DMS79 (cell line): Measurements from ENCODE around the gene XPNPEP1.
A peak's percentile ranks its signal among the peaks of the same experiment; 100 is the strongest.

Source experiments
- DNase-seq: peaks from one replicate; lab custom pipeline; 2025; lab: John Stamatoyannopoulos, UW

XPNPEP1 gene

DNA sequence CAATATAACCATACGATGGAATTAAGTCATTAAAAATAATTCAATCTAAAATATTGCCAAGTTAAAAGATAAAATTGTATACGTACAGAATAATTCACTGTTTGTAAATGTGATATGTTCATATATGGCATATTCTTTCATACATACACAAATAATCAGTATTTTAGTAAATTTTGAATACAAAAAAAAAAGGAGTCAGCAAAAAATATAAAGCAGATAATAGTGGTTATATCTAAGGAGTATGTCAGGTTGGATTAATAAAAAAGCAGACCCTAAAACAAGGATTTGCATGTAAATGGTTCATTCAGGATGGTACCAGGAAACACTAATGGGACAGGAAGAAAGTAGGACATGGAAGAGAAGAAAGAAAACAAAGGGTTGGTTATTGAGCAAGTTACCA, 59.5 kb downstream of the XPNPEP1 start:
- no peak for DNase-seq

DNA sequence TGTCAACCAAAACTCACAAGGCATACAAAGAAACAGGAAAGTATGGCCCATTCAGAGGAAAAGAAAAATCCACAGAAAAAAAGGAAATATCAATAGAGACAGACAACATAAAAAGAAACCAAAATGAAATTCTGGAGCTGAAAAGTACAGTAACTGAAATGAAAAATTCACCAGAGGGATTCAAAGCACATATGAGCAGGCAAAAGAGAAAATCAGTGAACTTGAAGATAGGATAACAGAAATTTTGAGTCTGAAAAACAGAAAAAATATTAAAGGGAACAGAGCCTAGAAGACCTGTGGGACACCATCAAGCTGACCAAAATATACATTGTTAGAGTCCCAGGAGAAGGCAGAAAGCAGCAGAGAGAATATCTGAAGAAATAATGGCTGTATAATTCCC, 60.6 kb downstream of the XPNPEP1 start:
- no peak for DNase-seq

- peak; percentile 17 for DNase-seq
Observed at GRCh38 chr10:109862041-109862440, 61.3 kb downstream of the XPNPEP1 start.

- peak; percentile 57 for DNase-seq
Observed at GRCh38 chr10:109861081-109861480, 62.2 kb downstream of the XPNPEP1 start.

DNA sequence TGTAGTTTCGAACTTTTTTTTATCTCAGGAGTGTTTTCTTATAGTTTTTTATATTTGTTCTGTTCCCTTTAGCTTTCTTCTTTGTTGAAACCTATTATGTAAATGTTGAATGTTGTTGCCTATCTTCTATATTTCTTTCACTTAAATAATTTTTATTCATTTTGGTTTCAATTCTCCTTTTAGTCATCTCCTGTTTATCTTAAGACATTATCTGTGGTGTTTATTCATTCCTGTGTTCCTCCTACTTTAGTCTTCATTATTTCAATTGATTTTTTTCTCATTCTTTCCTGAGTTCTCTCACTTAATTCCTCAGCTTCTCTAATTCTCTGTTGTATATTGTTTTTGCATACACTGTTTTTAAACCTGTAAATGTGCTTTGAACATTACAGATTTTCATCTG, 64.1 kb downstream of the XPNPEP1 start:
- DNase-seq, result no peak

GRCh38 chr10:109855746-109856145, 67.6 kb downstream of the XPNPEP1 start:
- no peak for DNase-seq

DNA sequence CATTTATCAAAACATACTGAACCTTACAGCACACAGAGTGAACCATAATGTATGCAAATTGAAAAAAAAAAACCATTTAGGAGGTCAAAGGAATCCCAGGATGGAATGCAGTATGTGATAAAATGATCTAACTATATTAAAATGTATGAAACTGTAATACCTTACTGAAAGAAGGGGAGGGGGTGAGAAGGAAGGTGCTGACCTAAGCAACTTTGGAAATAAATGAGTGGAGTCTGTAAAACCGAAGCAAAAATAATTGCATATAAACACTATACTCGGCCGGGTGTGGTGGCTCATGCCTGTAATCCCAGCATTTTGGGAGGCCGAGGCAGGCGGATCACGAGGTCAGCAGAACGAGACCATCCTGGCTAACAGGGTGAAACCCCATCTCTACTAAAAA, 69.4 kb downstream of the XPNPEP1 start:
- no peak for DNase-seq

DNA sequence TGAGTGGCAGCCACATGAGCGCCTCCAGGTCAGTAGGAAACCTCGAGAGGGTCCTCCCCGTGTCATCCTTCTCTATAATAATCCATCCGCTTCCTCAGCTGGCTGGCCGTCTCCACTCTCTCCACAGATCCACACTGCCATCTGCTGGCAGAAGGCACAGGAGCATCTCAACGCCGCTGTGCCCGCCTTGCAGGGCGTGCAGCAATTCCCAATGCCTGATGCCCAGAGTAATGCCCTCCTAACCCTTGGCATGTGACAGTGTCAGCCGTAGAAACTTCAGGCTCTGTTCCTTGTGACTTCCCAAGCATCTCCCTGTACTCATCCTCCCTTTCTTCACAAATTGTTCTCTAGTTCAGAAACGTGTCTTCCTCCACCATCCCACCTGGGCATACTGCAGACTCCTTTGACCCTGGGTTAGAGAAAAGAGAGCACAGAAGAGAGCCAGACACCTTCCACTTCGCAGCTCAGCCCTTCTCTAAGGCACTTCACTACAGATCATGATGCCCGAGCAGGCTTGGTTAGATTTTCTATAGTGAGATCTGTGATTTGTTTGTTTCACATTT, 70.8 kb downstream of the XPNPEP1 start:
- no peak for DNase-seq

DNA sequence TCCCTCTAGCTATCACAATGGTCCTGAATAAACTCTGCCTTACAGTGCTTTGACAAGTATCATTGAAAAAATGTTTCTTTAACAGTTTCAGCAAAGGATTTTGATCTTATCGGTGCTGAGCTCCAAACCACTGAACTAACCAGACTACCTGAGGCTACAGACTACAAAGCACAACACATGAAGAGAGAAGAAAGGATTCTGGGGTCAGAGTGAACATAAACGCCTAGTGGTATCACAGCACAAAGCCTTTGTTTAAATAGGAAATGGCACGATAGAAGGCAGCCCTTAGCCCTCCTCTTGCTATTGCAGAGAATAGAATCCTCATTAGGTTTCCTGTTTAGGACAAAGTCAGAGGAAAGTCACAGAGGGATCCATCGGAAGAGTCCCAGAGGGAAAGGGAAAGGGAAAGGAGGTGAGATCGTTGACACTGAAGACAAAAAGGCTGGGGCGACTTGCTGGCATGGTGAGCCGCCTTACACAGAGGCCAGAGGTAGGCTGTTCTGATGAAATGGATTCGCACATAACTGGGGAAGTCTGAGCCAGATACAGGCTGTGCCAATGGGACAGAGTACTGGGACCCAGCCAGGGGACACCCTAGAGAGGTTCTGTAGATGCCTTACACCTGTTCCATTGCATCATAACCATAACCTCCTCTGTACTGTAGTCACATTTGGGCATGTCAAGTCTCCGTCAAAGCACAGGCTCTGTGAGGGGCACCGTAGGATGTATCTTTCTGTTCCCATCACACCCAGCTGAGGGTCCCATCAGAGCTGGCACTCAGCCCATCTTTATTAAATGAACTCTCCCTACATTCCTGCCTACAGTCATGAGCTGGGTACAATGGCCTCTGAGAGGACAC, 71.5 kb downstream of the XPNPEP1 start:
- no peak for DNase-seq

- no peak for DNase-seq
Observed at GRCh38 chr10:109846832-109847231, 76.5 kb downstream of the XPNPEP1 start.

- DNase-seq, result no peak
Observed at GRCh38 chr10:109845308-109845707, 78.0 kb downstream of the XPNPEP1 start.

- DNase-seq, result no peak
Observed at GRCh38 chr10:109838592-109839244, 84.6 kb downstream of the XPNPEP1 start.

DNA sequence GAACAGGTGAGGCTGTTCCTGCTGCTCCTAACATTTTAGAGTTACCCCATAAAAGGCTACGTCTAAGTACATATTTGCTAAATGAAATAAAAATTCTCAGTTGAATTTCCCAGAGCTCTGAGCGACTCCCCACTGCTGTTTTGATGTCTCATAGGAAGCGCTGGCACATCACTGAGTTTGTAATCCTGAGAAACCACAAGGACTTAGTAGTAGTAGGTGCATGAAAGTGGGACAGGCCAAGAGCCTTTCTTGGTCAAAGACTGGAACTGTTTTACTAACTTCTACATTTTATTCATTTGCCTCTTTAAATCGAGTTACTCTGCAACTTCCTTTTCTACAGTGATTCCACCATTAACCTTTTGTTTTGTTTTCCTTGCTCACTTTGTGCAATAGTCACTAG, 85.9 kb downstream of the XPNPEP1 start:
- no peak for DNase-seq

DNA sequence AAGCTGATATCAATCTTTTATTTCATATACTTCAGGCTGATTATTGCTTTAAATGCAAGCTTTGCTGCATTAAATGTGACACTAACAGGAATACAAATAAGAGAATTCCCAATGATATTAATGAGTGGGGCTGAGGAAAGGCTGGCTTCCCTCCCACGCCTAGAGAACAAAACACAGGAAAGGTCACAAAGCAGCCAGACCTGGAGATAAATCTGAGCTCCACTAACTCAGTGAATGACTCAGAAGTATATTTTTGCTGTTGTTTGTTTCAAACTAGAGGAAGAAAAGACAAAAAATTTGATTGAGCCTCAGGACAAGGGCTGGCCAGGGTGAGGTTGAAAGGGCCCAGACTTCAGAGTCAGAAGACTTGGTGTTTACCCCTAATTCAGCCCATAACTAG, 88.1 kb downstream of the XPNPEP1 start:
- no peak for DNase-seq

DNA sequence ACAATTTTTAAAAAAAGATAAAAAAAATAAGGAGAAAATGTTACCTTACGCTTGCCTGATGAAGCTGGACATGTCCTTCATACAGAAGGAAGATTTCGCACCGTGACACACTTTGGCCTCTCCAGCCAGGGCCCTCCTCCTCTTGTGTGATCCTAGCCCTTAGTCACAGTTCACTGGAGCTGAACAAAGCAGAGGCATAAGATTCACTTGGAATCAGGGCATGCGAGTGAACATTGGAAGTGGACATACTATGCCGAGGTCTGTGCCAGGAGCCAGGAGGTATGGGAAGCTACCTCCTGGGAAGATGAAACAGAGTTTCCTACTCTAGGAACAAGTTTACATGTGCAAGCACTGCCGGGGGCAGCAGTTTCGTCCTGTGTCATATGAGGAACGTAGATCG, 91.5 kb downstream of the XPNPEP1 start:
- no peak for DNase-seq

DNA sequence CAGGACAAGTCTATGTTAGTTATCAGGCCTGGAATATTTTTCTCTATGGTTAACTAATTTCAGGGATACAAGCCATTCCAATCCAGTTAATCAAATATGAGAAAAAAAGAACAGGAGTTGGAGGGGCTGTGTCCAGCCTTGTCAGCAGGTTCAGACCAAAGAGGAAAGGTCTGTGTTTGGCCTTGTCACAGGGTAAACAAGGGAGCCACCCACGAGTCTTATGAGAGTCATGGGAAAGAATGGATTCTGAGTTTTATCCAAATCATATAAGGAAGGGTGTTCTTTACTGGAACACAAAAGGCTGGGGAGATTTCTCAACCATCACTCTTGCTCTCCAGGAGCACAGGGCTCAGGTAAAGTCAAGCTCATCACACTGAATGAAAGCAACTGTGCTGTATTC, 99.1 kb downstream of the XPNPEP1 start:
- no peak for DNase-seq

DNA sequence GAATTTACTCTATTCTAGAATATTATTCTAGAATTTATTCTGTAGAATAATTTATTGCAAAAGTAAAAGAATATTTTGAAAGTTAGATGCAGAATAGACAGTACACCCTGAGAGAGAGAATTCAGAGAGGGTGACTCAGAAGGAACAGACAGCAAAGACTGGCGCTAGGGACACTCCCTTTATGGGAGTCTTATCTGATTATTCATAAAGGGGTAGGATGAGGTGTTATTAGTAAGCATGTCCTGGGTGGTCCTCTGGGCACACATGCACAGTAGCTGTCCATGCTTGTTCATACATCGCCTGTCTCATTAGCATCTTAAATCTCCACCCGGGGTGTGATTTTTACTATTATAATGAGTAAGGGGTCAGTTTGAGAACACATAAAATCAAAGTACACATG, 100.1 kb downstream of the XPNPEP1 start:
- DNase-seq, result no peak

GRCh38 chr10:109821672-109822071, 101.6 kb downstream of the XPNPEP1 start:
- DNase-seq, result no peak

DNA sequence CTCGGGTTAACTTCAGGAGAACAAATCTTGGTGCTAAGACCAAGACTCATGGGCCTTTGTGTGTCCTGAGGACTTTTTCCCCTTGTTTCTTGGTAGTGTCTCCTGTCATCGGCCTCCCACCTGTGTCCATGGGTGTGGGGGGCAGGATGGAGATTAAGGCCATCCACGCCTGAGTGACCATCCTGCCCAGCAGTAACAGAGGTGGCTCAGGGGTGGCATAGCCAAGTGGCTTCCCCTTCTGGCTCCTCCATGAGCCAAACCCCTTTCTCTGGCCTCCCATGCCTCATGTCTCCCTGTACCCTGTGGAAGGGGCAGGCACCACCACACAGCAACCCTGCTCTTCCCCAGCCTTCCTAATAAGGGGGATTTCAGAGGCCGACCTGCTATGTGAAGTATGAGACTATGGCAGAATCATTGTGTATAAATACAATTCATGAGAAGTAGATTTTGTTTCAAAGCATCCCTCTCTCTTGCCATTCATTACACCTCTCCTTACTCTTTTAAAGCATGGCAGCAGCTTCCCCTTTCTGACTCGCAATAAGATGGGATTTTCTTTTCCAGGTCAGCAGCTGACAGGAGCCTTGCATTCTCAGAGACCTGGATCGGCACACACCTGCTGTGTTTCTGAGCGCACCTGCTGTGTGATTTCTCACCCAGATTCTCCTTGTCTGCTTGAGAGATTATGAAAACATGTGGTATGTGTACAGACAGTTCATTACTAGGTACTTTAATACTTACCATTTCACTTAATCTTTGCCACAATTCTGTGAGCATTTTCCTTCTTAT, 102.5 kb downstream of the XPNPEP1 start:
- no peak for DNase-seq

GRCh38 chr10:109819807-109820206, 103.5 kb downstream of the XPNPEP1 start:
- DNase-seq, result no peak
